ENCODE measurements around the gene EIF1AX.
"Not testable (repeated sequence)": the region's sequence is repeated elsewhere in the genome, so short reads cannot be mapped to it uniquely, and the experiment has no call there.

The EIF1AX gene, protein sequence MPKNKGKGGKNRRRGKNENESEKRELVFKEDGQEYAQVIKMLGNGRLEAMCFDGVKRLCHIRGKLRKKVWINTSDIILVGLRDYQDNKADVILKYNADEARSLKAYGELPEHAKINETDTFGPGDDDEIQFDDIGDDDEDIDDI

DNA sequence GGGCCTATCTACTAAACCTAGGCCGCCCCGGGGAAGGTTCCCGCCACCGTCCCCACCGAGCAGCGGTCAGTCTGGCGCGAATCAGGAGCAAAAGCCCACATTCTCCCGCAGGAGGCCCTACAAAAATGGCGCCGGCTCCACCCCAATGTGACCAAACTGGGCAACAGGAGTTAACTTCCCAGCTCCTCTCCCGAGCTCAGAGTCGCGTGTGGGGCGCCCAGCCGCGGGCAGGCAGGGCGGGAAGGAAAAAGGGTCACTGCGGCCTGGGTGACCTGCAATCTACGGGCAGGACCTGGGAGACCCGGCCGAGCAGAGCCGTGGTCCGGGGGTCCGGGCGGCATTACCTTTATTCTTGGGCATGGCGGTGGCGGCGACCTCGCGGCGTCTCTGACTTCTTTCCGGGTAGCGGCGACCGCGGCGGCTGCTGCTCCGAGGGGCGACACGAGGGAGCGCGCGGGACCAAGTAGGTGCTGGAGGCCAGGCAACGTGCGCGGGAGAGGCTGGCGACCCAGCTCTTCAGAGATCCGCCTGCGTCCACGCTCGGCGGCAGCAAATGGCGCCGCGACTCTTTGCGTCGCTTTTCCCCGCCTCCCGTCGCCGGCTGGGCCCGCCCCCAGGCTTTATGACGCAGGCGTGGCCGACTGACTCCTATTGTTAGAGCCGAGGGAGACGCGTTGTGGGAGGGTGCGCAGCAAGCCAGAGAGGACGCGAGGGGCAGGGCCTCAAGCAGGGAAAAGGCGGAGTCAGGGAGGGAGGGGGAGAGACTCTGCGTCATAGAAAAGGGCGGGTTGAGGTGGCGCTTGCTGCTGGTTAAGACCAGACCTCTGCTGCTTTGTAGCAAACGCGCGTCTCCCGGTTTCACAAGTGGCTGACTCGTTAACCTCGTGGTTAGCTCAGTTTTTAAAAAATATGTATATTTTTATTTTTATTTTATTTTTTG lies at the start of gene EIF1AX:
Gene EIF1AX, minus strand, starts transcription at position 558 of the 940 bp plus-strand sequence. Its CDS starts 198 bp downstream, at position 360.
- peaks cover 2 to 14% of the 10 kb centered on the region in 2 donors for H3K36me3 Mint-ChIP-seq
- H3K9me3 Mint-ChIP-seq = peaks cover 0 to 2% of the 10 kb centered on the region in 2 donors
- H3K4me1 Mint-ChIP-seq = peaks cover 12 to 15% of the 10 kb centered on the region in 2 donors
- peak within 1 kb of the TSS; percentile 97 for H3K27ac Mint-ChIP-seq
- no peaks in the 10 kb centered on the region for H3K27me3 Mint-ChIP-seq
- ATAC-seq (replicated peaks) (peak; percentile 98 to 99), DNase-seq (peak; percentile 99)
- H3K4me3 Mint-ChIP-seq = peak within 1 kb of the TSS; percentile 89 to 94

- no peak overlapping the region for H3K4me3 Mint-ChIP-seq
- no peaks in the 10 kb centered on the region for H3K9me3 Mint-ChIP-seq
- DNase-seq = no peak
- no peak overlapping the region for H3K27ac Mint-ChIP-seq
- ATAC-seq (replicated peaks) = no peak
- no peaks in the 10 kb centered on the region for H3K27me3 Mint-ChIP-seq
- no peaks in the 10 kb centered on the region for H3K4me1 Mint-ChIP-seq
- H3K36me3 Mint-ChIP-seq = peaks cover 6 to 12% of the 10 kb centered on the region in 2 donors
Measured at GRCh38 chrX:20189171-20189570, 47.5 kb upstream of the EIF1AX start.

DNA sequence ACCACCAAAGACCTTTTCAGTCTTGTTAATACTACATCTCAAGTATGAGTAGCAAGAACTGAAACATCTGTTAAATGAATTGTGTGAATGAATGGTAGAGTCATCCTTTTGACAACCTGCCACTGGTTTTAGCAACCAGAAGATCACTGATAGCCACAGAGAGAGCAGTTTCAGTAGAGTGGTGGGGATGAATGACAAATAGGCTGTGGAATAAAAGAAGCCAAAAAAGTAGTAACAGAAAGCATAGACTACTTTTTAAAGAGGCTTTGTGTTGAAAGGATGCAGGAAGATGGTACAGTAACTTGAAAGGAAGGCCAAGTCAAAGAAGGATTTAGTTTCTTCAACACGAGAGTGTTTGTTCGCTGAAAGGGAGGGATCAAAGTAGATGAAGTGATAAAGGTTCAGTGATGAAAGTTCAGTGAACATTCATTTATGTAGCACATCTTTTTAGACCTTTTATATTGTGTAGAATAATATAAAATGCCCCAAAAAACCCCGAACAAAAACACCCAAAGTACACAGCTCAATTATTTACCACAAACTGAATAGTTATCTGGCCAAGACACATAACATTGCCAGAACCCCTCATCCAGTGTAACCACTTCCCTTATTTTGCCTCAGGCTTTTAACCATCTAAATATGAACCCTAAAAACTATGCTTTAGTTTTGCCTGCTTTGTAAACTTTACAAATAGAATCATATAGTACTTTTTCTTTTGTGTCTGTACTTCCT lies 40.1 kb upstream of the EIF1AX start:
- H3K36me3 Mint-ChIP-seq = peaks cover 15 to 19% of the 10 kb centered on the region in 2 donors
- no peak overlapping the region for H3K4me3 Mint-ChIP-seq
- DNase-seq (no peak), ATAC-seq (replicated peaks) (peak; percentile 72 to 81)
- H3K27me3 Mint-ChIP-seq = peaks cover 0 to 7% of the 10 kb centered on the region in 2 donors
- no peaks in the 10 kb centered on the region for H3K9me3 Mint-ChIP-seq
- H3K4me1 Mint-ChIP-seq = peaks cover 4 to 10% of the 10 kb centered on the region in 2 donors
- H3K27ac Mint-ChIP-seq = peak overlapping the region; percentile 20

DNA sequence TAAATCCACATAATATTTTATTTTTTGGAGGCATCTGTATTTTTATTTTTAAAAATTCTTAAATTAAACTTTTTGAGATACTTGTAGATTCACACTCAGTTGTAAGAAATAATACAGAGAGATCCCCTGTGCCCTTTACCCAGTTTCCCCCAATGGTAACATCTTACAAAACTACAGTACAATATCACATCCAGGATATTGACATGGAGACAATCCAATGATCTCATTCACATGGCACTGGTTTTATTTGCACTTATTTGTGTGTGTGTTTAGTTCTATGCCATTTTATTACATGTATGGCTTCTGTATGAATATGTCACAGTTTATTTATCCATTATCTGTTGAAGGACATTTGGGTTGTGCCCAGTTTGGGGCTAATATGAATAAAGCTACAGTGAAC lies 35.5 kb upstream of the EIF1AX start:
- Mint-ChIP-seq H3K4me1 (peaks cover 4 to 8% of the 10 kb centered on the region in 2 donors), H3K36me3 (peaks cover 7 to 12% of the 10 kb centered on the region in 2 donors)
- ATAC-seq (replicated peaks) = no peak

DNA sequence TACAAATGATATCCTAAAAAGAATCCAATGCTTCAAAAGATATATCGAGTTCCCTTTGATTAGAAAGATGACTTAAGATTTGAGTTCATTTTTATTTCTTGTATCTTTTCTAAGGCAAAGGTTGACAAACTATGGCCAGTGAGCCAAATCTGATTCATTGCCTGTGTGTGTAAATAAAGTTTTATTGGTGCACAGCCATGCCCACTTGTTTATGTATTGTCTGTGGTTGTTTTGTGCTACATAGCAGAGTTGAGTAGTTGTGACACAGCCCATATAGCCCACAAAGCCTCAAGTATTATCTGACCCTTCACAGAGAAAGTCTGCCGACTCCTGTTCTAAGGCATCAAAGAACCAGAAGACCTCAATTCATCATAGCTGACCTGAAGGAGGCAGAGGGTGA lies 32.2 kb upstream of the EIF1AX start:
- no peak for ATAC-seq (replicated peaks)
- DNase-seq = no peak
- Mint-ChIP-seq H3K4me1 (no peaks in the 10 kb centered on the region), H3K27ac (no peak overlapping the region), H3K36me3 (peaks cover 3 to 8% of the 10 kb centered on the region in 2 donors), H3K9me3 (no peaks in the 10 kb centered on the region), H3K27me3 (peaks cover 0 to 2% of the 10 kb centered on the region in 2 donors), H3K4me3 (no peak overlapping the region)

More for the DNA sequence above, 35.5 kb upstream of the EIF1AX start:
- Mint-ChIP-seq H3K27ac (no peak overlapping the region), H3K9me3 (no peaks in the 10 kb centered on the region), H3K4me3 (no peak overlapping the region), H3K27me3 (peaks cover 0 to 7% of the 10 kb centered on the region in 2 donors)
- DNase-seq = no peak

GRCh38 chrX:20173313-20173712 lies 31.7 kb upstream of the EIF1AX start:
- no peaks in the 10 kb centered on the region for H3K9me3 Mint-ChIP-seq
- DNase-seq (no peak), ATAC-seq (replicated peaks) (no peak)
- peaks cover 3 to 8% of the 10 kb centered on the region in 2 donors for H3K36me3 Mint-ChIP-seq
- no peaks in the 10 kb centered on the region for H3K4me1 Mint-ChIP-seq
- no peaks in the 10 kb centered on the region for H3K27me3 Mint-ChIP-seq
- H3K27ac Mint-ChIP-seq = no peak overlapping the region
- no peak overlapping the region for H3K4me3 Mint-ChIP-seq

DNA sequence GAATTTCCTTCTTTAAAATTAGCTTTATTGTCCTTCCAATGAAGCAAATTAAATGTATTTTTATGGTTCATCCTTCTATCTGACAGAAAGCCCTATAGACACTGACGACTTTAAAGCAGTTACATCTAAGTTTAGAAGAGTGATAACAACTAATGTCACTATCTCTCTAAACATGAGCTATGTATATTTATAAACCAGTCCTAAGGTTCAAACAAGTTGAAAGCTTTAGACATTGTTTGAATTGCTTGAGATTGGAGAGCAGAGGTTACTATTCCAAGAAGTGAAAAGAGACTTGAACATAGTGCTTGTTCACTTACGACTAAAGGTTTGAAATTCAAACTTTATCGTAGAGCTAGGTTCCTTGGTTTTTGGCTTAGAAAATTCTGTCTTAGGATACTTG lies 30.2 kb upstream of the EIF1AX start:
- no peaks in the 10 kb centered on the region for H3K4me1 Mint-ChIP-seq
- no peaks in the 10 kb centered on the region for H3K9me3 Mint-ChIP-seq
- H3K27ac Mint-ChIP-seq = no peak overlapping the region
- DNase-seq (no peak), ATAC-seq (replicated peaks) (no peak)
- H3K36me3 Mint-ChIP-seq = peaks cover 10 to 11% of the 10 kb centered on the region in 2 donors
- H3K4me3 Mint-ChIP-seq = no peak overlapping the region
- H3K27me3 Mint-ChIP-seq = no peaks in the 10 kb centered on the region

DNA sequence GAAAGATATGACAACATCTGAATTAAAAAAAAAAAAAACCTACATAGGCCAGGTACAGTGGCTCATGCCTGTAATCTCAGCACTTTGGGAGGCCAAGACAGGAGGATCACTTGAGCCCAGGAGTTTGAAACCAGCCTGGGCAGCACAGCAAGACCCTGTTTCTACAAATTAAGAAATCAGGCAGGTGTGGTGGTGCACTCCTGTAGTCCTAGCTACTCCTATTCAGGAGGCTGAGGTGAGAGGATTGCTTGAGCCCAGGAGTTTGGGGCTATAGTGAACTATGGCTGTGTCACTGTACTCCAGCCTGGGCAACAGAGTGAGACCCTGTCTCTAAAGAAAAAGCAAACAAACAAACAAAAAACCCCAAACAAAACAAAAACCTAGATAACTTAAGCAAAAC lies 20.9 kb upstream of the EIF1AX start:
- not testable (repeated sequence) for ATAC-seq (replicated peaks); DNase-seq; H3K27me3 Mint-ChIP-seq; H3K4me3 Mint-ChIP-seq; H3K4me1 Mint-ChIP-seq; H3K9me3 Mint-ChIP-seq; H3K27ac Mint-ChIP-seq
- peaks cover 24 to 26% of the 10 kb centered on the region in 2 donors for H3K36me3 Mint-ChIP-seq

DNA sequence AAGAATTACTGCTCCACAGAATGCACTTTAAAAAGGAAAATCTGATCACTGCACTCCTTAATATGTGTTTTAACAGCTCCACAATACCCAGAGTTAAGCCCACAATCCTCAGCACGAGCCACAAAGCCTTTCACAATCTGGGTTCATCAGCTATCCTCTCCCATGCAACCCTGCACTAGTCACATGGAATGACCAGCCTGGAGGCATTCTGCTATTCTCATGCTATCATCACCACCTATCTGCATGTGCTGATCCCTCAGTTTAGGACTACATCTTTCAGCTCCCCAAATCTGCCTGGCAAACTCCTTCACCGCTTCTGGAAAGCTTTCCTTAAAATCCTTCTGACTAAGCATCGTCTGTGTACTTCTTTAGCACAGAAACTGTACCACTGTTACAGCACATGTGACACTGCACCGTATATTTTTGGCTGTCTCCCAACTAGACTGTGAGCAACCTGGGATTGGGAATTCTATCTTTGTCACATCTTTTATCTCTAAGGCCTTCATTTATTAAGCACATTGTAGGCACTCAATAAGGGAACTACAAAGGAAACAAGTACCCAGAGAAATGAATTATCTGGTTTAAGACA lies 18.3 kb upstream of the EIF1AX start:
- ATAC-seq (replicated peaks) (no peak), DNase-seq (no peak)
- Mint-ChIP-seq H3K36me3 (peaks cover 18 to 27% of the 10 kb centered on the region in 2 donors), H3K4me1 (no peaks in the 10 kb centered on the region), H3K9me3 (no peaks in the 10 kb centered on the region), H3K27me3 (peaks cover 0 to 11% of the 10 kb centered on the region in 2 donors), H3K4me3 (no peak overlapping the region), H3K27ac (no peak overlapping the region)

GRCh38 chrX:20151689-20152088 lies 10.1 kb upstream of the EIF1AX start:
- no peak for ATAC-seq (replicated peaks)
- Mint-ChIP-seq H3K27ac (peak overlapping the region; percentile 88), H3K27me3 (peaks cover 0 to 9% of the 10 kb centered on the region in 2 donors), H3K9me3 (no peaks in the 10 kb centered on the region), H3K36me3 (peaks cover 10 to 11% of the 10 kb centered on the region in 2 donors), H3K4me1 (peaks cover 0 to 6% of the 10 kb centered on the region in 2 donors), H3K4me3 (no peak overlapping the region)
- no peak for DNase-seq

- Mint-ChIP-seq H3K4me1 (peaks cover 2 to 11% of the 10 kb centered on the region in 2 donors), H3K36me3 (peaks cover 7 to 12% of the 10 kb centered on the region in 2 donors), H3K27ac (no peak overlapping the region), H3K9me3 (peaks cover 0 to 2% of the 10 kb centered on the region in 2 donors), H3K27me3 (peaks cover 0 to 5% of the 10 kb centered on the region in 2 donors), H3K4me3 (no peak overlapping the region)
- DNase-seq (no peak), ATAC-seq (replicated peaks) (no peak)
Measured at GRCh38 chrX:20149326-20149725, 7.7 kb upstream of the EIF1AX start.

- Mint-ChIP-seq H3K27me3 (peaks cover 0 to 5% of the 10 kb centered on the region in 2 donors), H3K27ac (no peak overlapping the region), H3K4me3 (no peak overlapping the region), H3K4me1 (peaks cover 7 to 11% of the 10 kb centered on the region in 2 donors), H3K9me3 (peaks cover 0 to 2% of the 10 kb centered on the region in 2 donors), H3K36me3 (peaks cover 6 to 9% of the 10 kb centered on the region in 2 donors)
- ATAC-seq (replicated peaks) (no peak), DNase-seq (no peak)
Measured at GRCh38 chrX:20147561-20147960, 5.9 kb upstream of the EIF1AX start.

DNA sequence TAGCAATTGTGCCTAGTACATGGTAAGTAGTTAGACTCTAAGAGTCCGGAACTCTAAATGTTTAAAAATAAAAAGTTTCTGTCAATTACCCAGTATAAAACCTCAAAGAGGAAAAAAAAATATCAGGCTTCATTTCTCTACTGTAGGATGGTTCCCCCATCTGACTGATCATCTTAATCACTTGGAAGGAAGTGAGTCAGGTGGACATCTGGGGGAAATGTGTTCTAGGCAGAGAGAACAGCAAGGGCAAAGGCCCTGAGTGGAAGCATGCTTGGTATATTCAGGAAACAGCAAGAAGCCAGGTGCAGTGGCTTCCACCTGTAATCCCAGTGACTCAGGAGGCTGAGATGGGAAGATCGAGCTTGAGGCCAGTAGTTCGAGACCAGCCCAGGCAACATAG lies 2.9 kb upstream of the EIF1AX start:
- no peak overlapping the region for H3K27ac Mint-ChIP-seq
- peaks cover 0 to 2% of the 10 kb centered on the region in 2 donors for H3K9me3 Mint-ChIP-seq
- peaks cover 0 to 5% of the 10 kb centered on the region in 2 donors for H3K27me3 Mint-ChIP-seq
- ATAC-seq (replicated peaks) (no peak), DNase-seq (no peak)
- no peak overlapping the region for H3K4me3 Mint-ChIP-seq
- H3K36me3 Mint-ChIP-seq = peaks cover 2 to 4% of the 10 kb centered on the region in 2 donors
- H3K4me1 Mint-ChIP-seq = peaks cover 10 to 11% of the 10 kb centered on the region in 2 donors

- H3K27me3 Mint-ChIP-seq = peaks cover 0 to 5% of the 10 kb centered on the region in 2 donors
- peaks cover 2 to 11% of the 10 kb centered on the region in 2 donors for H3K36me3 Mint-ChIP-seq
- H3K4me1 Mint-ChIP-seq = peaks cover 15 to 18% of the 10 kb centered on the region in 2 donors
- peaks cover 0 to 2% of the 10 kb centered on the region in 2 donors for H3K9me3 Mint-ChIP-seq
- no peak for ATAC-seq (replicated peaks)
- H3K27ac Mint-ChIP-seq = no peak overlapping the region
- no peak for DNase-seq
- no peak overlapping the region for H3K4me3 Mint-ChIP-seq
Measured at GRCh38 chrX:20143561-20143960, 1.9 kb upstream of the EIF1AX start.

All from stimulated activated naive B cell treated with anti-CD40 and anti-IgM and Interleukin-4, amounts not matched to agents 10 μg/mL and 1 μg/mL and 100 μg/mL, for 72 hours (primary cell).